HG02588 (cell line): ENCODE measurements around the gene PGBD1.

Experiments
- ATAC-seq: cut with Tn5 transposase; IDR thresholded peaks from one replicate; pipeline ENCODE4 v1.9.1; 2021; ENCODE audit warnings: mild to moderate bottlenecking, moderate library complexity; ENCODE audit not compliant: unreplicated experiment

The PGBD1 gene

GRCh38 chr6:28281288-28282064 lies at the start of gene PGBD1:
Gene PGBD1 (plus strand): TSS chr6:28281572. CDS start chr6:28283814, 2,242 bp downstream.
- ATAC-seq = peak; percentile 86

GRCh38 chr6:28232785-28233184 lies 48.6 kb upstream of the PGBD1 start:
- ATAC-seq = no peak

- no peak for ATAC-seq
These were observed 45.4 kb upstream of the PGBD1 start for GRCh38 chr6:28235912-28236452.

GRCh38 chr6:28239636-28240035 lies 41.7 kb upstream of the PGBD1 start:
- no peak for ATAC-seq

GRCh38 chr6:28240471-28240870 lies 40.9 kb upstream of the PGBD1 start:
- no peak for ATAC-seq

- no peak for ATAC-seq
These were observed 37.4 kb upstream of the PGBD1 start for GRCh38 chr6:28243946-28244345.

GRCh38 chr6:28245206-28245941 lies 36.0 kb upstream of the PGBD1 start:
- no peak for ATAC-seq

- no peak for ATAC-seq
These were observed 32.5 kb upstream of the PGBD1 start for GRCh38 chr6:28248916-28249315.

- ATAC-seq = no peak
These were observed 30.6 kb upstream of the PGBD1 start for GRCh38 chr6:28250747-28251146.

- peak; percentile 37 for ATAC-seq
These were observed 29.7 kb upstream of the PGBD1 start for GRCh38 chr6:28251661-28252008.

GRCh38 chr6:28252009-28252975 lies 29.1 kb upstream of the PGBD1 start, which contains the start of gene ZKSCAN4:
Gene ZKSCAN4 (minus strand): TSS chr6:28252269. CDS start chr6:28251980, 289 bp downstream.
- ATAC-seq = peak; percentile 79

- ATAC-seq = no peak
These were observed 27.3 kb upstream of the PGBD1 start for GRCh38 chr6:28254121-28254519.

- no peak for ATAC-seq
These were observed 24.3 kb upstream of the PGBD1 start for GRCh38 chr6:28257042-28257441.

GRCh38 chr6:28258877-28259777 lies 22.2 kb upstream of the PGBD1 start, which contains the start of gene NKAPL:
Gene NKAPL (plus strand): TSS chr6:28259297. CDS start chr6:28259372, 75 bp downstream.
- ATAC-seq = no peak

GRCh38 chr6:28263922-28264321 lies 17.4 kb upstream of the PGBD1 start:
- no peak for ATAC-seq

- no peak for ATAC-seq
These were observed 16.5 kb upstream of the PGBD1 start for GRCh38 chr6:28264834-28265401.

GRCh38 chr6:28266563-28266961 lies 14.8 kb upstream of the PGBD1 start:
- ATAC-seq = no peak

- ATAC-seq = peak; percentile 92
These were observed 14.2 kb upstream of the PGBD1 start, which contains the start of gene ZSCAN26 for GRCh38 chr6:28266962-28267694. Gene ZSCAN26 (plus strand): TSS chr6:28267143. CDS start chr6:28271920, 4,777 bp downstream.

- no peak for ATAC-seq
These were observed 13.7 kb upstream of the PGBD1 start for GRCh38 chr6:28267695-28268059.
